ENCODE measurements around the gene XYLT1. TPM values are rescaled to one million over a fixed set of nuclear protein-coding genes. Genes with fewer than 3 reads are reported as not detected.

Gene XYLT1
- total RNA-seq, 2 donors from 2014 or later: 15.0 to 18.3 TPM

DNA sequence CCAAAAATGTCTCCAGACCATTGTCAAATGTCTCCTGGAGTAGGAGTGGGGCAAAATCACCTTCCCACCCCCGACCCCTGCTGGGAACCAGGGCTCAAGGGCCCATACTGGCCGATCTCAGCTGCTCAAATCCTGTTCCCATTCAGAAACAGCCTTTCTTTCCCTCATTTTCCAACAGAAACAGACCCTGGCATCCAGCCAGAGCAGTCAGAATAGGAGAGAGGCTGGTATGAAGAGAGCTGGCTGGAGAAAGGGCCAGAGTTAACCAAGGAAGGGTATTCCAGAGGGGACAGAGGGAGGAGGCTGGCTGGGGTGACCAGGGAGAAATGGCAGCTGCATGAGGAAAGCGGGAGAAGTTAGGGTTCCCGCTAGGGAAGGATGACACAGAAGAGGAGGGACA is 199.1 kb downstream of the XYLT1 start:
- Histone ChIP-seq H3K27ac (peak overlapping the region; percentile 60), H3K4me1 (peaks cover 3% of the 10 kb centered on the region), H3K27me3 (no peaks in the 10 kb centered on the region), H3K9ac (ENCODE audit: low read depth in 2 of 2, low read length in 2 of 2) (peak overlapping the region in 1 of 2 donors; percentile 77), H3K36me3 (no peaks in the 10 kb centered on the region), H3K9me3 (no peaks in the 10 kb centered on the region), H3K4me3 (no peak overlapping the region)
- intact Hi-C loops (cut with DNase I): no loop called here
- peak; percentile 63 for DNase-seq
- TF ChIP-seq, protein P1, sequence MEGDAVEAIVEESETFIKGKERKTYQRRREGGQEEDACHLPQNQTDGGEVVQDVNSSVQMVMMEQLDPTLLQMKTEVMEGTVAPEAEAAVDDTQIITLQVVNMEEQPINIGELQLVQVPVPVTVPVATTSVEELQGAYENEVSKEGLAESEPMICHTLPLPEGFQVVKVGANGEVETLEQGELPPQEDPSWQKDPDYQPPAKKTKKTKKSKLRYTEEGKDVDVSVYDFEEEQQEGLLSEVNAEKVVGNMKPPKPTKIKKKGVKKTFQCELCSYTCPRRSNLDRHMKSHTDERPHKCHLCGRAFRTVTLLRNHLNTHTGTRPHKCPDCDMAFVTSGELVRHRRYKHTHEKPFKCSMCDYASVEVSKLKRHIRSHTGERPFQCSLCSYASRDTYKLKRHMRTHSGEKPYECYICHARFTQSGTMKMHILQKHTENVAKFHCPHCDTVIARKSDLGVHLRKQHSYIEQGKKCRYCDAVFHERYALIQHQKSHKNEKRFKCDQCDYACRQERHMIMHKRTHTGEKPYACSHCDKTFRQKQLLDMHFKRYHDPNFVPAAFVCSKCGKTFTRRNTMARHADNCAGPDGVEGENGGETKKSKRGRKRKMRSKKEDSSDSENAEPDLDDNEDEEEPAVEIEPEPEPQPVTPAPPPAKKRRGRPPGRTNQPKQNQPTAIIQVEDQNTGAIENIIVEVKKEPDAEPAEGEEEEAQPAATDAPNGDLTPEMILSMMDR (IDR thresholded peaks at IDR 0.05): no peak

- Histone ChIP-seq H3K4me3 (no peak overlapping the region), H3K27ac (peak overlapping the region; percentile 60), H3K36me3 (no peaks in the 10 kb centered on the region), H3K9ac (ENCODE audit: low read depth in 2 of 2, low read length in 2 of 2) (peak overlapping the region; percentile 1 to 77), H3K9me3 (no peaks in the 10 kb centered on the region), H3K4me1 (peaks cover 3% of the 10 kb centered on the region), H3K27me3 (no peaks in the 10 kb centered on the region)
- TF ChIP-seq, protein P1 (IDR thresholded peaks at IDR 0.05): no peak
- DNase-seq: peak; percentile 59
- intact Hi-C loops (cut with DNase I): no loop called here
Observed at GRCh38 chr16:17270683-17271109, 200.1 kb downstream of the XYLT1 start.

DNA sequence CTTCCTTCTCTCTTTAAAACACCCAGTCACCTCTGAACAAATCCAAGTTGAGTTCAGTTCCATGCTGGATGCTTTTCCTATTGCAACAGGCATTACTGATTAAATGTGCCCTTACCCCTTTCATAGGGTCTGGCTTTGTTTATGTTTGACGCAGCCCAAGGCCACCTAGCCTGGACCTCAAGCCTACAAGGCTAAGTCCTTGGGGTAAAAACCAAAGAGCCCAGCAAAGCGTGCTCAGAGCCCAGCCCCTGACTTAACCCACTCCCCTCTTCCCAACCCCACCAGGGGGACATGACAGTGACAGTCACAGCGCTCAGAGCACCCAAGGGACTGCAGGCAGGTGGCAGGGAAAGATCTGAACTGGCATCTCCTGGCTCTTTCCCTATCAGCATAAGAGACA is 200.6 kb downstream of the XYLT1 start:
- no peak for DNase-seq
- TF ChIP-seq, protein P1 (IDR thresholded peaks at IDR 0.05): no peak
- intact Hi-C loops (cut with DNase I): no loop called here
- Histone ChIP-seq H3K4me1 (peaks cover 3% of the 10 kb centered on the region), H3K36me3 (no peaks in the 10 kb centered on the region), H3K27ac (peak overlapping the region; percentile 60), H3K9me3 (no peaks in the 10 kb centered on the region), H3K27me3 (no peaks in the 10 kb centered on the region), H3K4me3 (no peak overlapping the region), H3K9ac (ENCODE audit: low read depth in 2 of 2, low read length in 2 of 2) (peak overlapping the region in 1 of 2 donors; percentile 77)

DNA sequence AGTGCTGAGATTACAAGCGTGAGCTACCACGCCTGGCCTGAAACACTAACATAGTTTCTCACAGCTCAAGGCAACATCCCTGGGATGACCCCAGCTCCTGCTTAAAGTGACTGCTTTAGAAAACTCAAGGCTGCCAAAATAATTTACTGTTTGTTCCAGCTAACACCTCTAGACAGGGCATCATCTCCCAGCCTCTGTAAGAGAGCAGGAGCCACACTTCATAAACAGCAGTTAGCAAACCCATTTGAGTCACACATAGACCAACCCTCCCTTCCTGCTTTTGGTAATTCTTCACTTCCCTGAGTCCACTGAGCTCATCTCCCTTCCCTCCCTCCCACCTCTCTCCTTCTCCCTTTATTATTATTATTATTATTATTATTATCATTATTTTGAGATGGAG is 201.3 kb downstream of the XYLT1 start:
- Histone ChIP-seq H3K4me3 (no peak overlapping the region), H3K9me3 (no peaks in the 10 kb centered on the region), H3K36me3 (no peaks in the 10 kb centered on the region), H3K9ac (ENCODE audit: low read depth in 2 of 2, low read length in 2 of 2) (no peak overlapping the region), H3K27ac (no peak overlapping the region), H3K27me3 (no peaks in the 10 kb centered on the region), H3K4me1 (peaks cover 3% of the 10 kb centered on the region)
- DNase-seq: no peak
- TF ChIP-seq, protein P1 (IDR thresholded peaks at IDR 0.05): no peak
- intact Hi-C loops (cut with DNase I): no loop called here

GRCh38 chr16:17266608-17267313 is 204.0 kb downstream of the XYLT1 start:
- peak overlapping the region; percentile 48 for H3K27ac ChIP-seq
- no peaks in the 10 kb centered on the region for H3K36me3 ChIP-seq
- DNase-seq: peak; percentile 90
- intact Hi-C loops (cut with DNase I): no loop called here
- H3K4me1 ChIP-seq: no peaks in the 10 kb centered on the region
- TF ChIP-seq, protein P1 (IDR thresholded peaks at IDR 0.05): no peak
- H3K9ac ChIP-seq (ENCODE audit: low read depth in 2 of 2, low read length in 2 of 2): peak overlapping the region in 1 of 2 donors; percentile 31
- no peak overlapping the region for H3K4me3 ChIP-seq
- H3K27me3 ChIP-seq: no peaks in the 10 kb centered on the region
- no peaks in the 10 kb centered on the region for H3K9me3 ChIP-seq
